Articular chondrocyte of knee joint (primary cell): Measurements from ENCODE around the gene CGB7. TPM values are rescaled to one million over a fixed set of nuclear protein-coding genes. Genes with fewer than 3 reads are reported as not detected.

Source experiments
- small RNA-seq: library from RNA; depleted of rRNA; stranded (forward); fragments of <200 nt; gene quantifications from one replicate; pipeline ENCODE3, GENCODE V24; 2012
- total RNA-seq: library from RNA; depleted of rRNA; stranded (reverse); fragments of >200 nt; gene quantifications from 2 replicates; pipeline ENCODE4 v1.2.3, GENCODE V29; 2012

Gene CGB7
- 0.13 and 0.32 TPM in 2 replicates for total RNA-seq

GRCh38 chr19:49057636-49058234, at the start of gene CGB7:
Gene CGB7, minus strand, starts transcription at chr19:49057749. Its CDS starts 2,374 bp downstream, at chr19:49055375.

GRCh38 chr19:49085020-49085867, 27.7 kb upstream of the CGB7 start, which contains the start of gene SNRNP70:
Gene SNRNP70, plus strand, starts transcription at chr19:49085451. Its CDS starts 964 bp downstream, at chr19:49086415.

GRCh38 chr19:49064768-49065611, 7.4 kb upstream of the CGB7 start, which contains the start of gene NTF4:
Gene NTF4, minus strand, starts transcription at chr19:49064818. Its CDS starts 2,821 bp downstream, at chr19:49061997.

GRCh38 chr19:49049011-49049410, 8.5 kb downstream of the CGB7 start, which contains the start of gene CGB8:
Gene CGB8, minus strand, starts transcription at chr19:49049111. Its CDS starts 372 bp downstream, at chr19:49048739.

GRCh38 chr19:49043548-49043947, 14.0 kb downstream of the CGB7 start, which contains the start of gene CGB5:
Gene CGB5, plus strand, starts transcription at chr19:49043848. Its CDS starts 362 bp downstream, at chr19:49044210.

GRCh38 chr19:49036815-49037214, 20.7 kb downstream of the CGB7 start, which contains the start of gene CGB1:
Gene CGB1, minus strand, starts transcription at chr19:49036895. Its CDS starts 184 bp downstream, at chr19:49036711.

GRCh38 chr19:49031642-49032301, 25.8 kb downstream of the CGB7 start, which contains the start of gene CGB2:
Gene CGB2, plus strand, starts transcription at chr19:49031890. Its CDS starts 206 bp downstream, at chr19:49032096.

GRCh38 chr19:49024233-49024632, 33.3 kb downstream of the CGB7 start, which contains the start of gene CGB3:
Gene CGB3, minus strand, starts transcription at chr19:49024333. Its CDS starts 362 bp downstream, at chr19:49023971.

GRCh38 chr19:49017041-49017665, 40.4 kb downstream of the CGB7 start, which contains the start of gene LHB:
Gene LHB, minus strand, starts transcription at chr19:49017091. Its CDS starts 10 bp downstream, at chr19:49017081.

Small RNA genes lying within 50 kb of the gene (small RNA-seq; reads per million reads assigned to genes)
- gene MIR6798, result not detected
- gene RN7SL708P, result not detected

Other genes with a start within 250 kb of the CGB7 start
- 21.4 and 28.0 TPM in 2 replicates for gene BCAT2, start 246.7 kb downstream of the CGB7 start, total RNA-seq
- gene HSD17B14, start 221.3 kb downstream of the CGB7 start, total RNA-seq, result 2.2 and 6.8 TPM in 2 replicates
- gene PLEKHA4, start 189.1 kb downstream of the CGB7 start, total RNA-seq, result 23.1 and 31.3 TPM in 2 replicates
- gene PPP1R15A, start 185.3 kb downstream of the CGB7 start, total RNA-seq, result 59.2 and 70.2 TPM in 2 replicates
- gene TULP2, start 159.0 kb downstream of the CGB7 start, total RNA-seq, result 0.11 TPM in 1 of 2 replicates, not detected in the other
- 258 and 269 TPM in 2 replicates for gene NUCB1, start 157.4 kb downstream of the CGB7 start, total RNA-seq
- gene DHDH, start 124.0 kb downstream of the CGB7 start, total RNA-seq, result 0.13 and 0.32 TPM in 2 replicates
- gene BAX, start 102.9 kb downstream of the CGB7 start, total RNA-seq, result 34.5 and 37.1 TPM in 2 replicates
- 3,310 and 5,078 TPM in 2 replicates for gene FTL, start 92.4 kb downstream of the CGB7 start, total RNA-seq
- 37.5 and 61.8 TPM in 2 replicates for gene GYS1, start 64.4 kb downstream of the CGB7 start, total RNA-seq
- 121 and 122 TPM in 2 replicates for gene RUVBL2, start 63.9 kb downstream of the CGB7 start, total RNA-seq
- gene LHB, start 40.7 kb downstream of the CGB7 start, total RNA-seq, result not detected in 2 replicates
- not detected in 2 replicates for gene CGB3, start 33.4 kb downstream of the CGB7 start, total RNA-seq
- not detected in 2 replicates for gene CGB2, start 25.9 kb downstream of the CGB7 start, total RNA-seq
- not detected in 2 replicates for gene CGB1, start 20.9 kb downstream of the CGB7 start, total RNA-seq
- not detected in 2 replicates for gene CGB5, start 13.9 kb downstream of the CGB7 start, total RNA-seq
- not detected in 2 replicates for gene CGB8, start 8.6 kb downstream of the CGB7 start, total RNA-seq
- not detected in 2 replicates for gene NTF4, start 7.1 kb upstream of the CGB7 start, total RNA-seq
- not detected in 2 replicates for gene KCNA7, start 14.9 kb upstream of the CGB7 start, total RNA-seq
- gene SNRNP70, start 27.7 kb upstream of the CGB7 start, total RNA-seq, result 85.6 and 88.4 TPM in 2 replicates
- 2.8 and 3.7 TPM in 2 replicates for gene LIN7B, start 56.6 kb upstream of the CGB7 start, total RNA-seq
- 0.26 and 0.65 TPM in 2 replicates for gene C19orf73, start 61.4 kb upstream of the CGB7 start, total RNA-seq
- 0.91 and 1.4 TPM in 2 replicates for gene PPFIA3, start 61.8 kb upstream of the CGB7 start, total RNA-seq
- not detected in 2 replicates for gene HRC, start 97.6 kb upstream of the CGB7 start, total RNA-seq
- gene TRPM4, start 100.0 kb upstream of the CGB7 start, total RNA-seq, result 13.4 and 17.0 TPM in 2 replicates